Aorta (tissue), 5 donors: ENCODE results near the gene SNX10. TPM values are rescaled to one million over a fixed set of nuclear protein-coding genes. Genes with fewer than 3 reads are reported as not detected.

Experiments
- ATAC-seq: fragments of 200-7000 bp; cut with Tn5 transposase; one replicate; pipeline ENCODE4 v1.9.1; 2022; ENCODE audit warnings: moderate library complexity; ENCODE audit not compliant: low FRiP score
- DNase-seq, 2 donors: peaks; one replicate each; pipeline ENCODE4 v3.0.0-alpha.2; 2020
- H3K27ac ChIP-seq, 2 donors: one replicate each; pipeline ENCODE4 v1.5.1; 2013; ENCODE audit warnings: low read length in 2 of 2, mild to moderate bottlenecking in 2 of 2, moderate library complexity in 2 of 2, control low read depth in 1 of 2, inconsistent platforms in 1 of 2, low read depth in 1 of 2
- H3K27me3 ChIP-seq, 2 donors: one replicate each; pipeline ENCODE4 v1.6.1; 2013; ENCODE audit warnings: control low read depth in 1 of 2, low read length in 1 of 2, mild to moderate bottlenecking in 1 of 2, moderate library complexity in 1 of 2; ENCODE audit not compliant: insufficient read depth in 2 of 2, control insufficient read depth in 1 of 2
- H3K36me3 ChIP-seq, 2 donors: one replicate each; pipeline ENCODE4 v1.6.1; 2013; ENCODE audit warnings: control low read depth in 1 of 2, low read length in 1 of 2, mild to moderate bottlenecking in 1 of 2; ENCODE audit not compliant: insufficient read depth in 2 of 2, control insufficient read depth in 1 of 2
- H3K4me1 ChIP-seq, 2 donors: one replicate each; pipeline ENCODE4 v1.6.1; 2013; ENCODE audit warnings: low read length in 2 of 2, control low read depth in 1 of 2, mild to moderate bottlenecking in 1 of 2, moderate library complexity in 1 of 2; ENCODE audit not compliant: insufficient read depth in 2 of 2, control insufficient read depth in 1 of 2
- H3K4me3 ChIP-seq, 2 donors: one replicate each; pipeline ENCODE4 v1.5.1; 2013; ENCODE audit warnings: low read length in 2 of 2, control low read depth in 1 of 2, mild to moderate bottlenecking in 1 of 2
- H3K9me3 ChIP-seq: one replicate; pipeline ENCODE4 v1.6.1; 2013; ENCODE audit warnings: mild to moderate bottlenecking, low read length; ENCODE audit not compliant: control insufficient read depth
- WGBS, 2 donors: extraction: QIAGEN DNeasy Blood & Tissue Kit; methylation state at CpG; one replicate each; pipeline ENCODE4 v1.1.7; 2013; 5-methylcytosine and 5-hydroxymethylcytosine counted together
- intact Hi-C, 2 donors: fragments of 100-400 bp; cut with DNase I; formaldehyde crosslinking; loops; one replicate each; pipeline versions ENCODE4 v1.14.2 to v1.15.0; 2022
- polyA plus RNA-seq, 2 donors: library from polyadenylated mRNA; stranded (reverse); fragments of 200-250 nt; gene quantifications; one replicate each; pipeline ENCODE4 v1.2.3, GENCODE V29; 2013
- total RNA-seq, 2 donors: library from RNA; stranded (reverse); fragmentation: NEBNext Ultra II Directional; extraction: Animal tissue kit (Norgen Biotek cat#: 25700); gene quantifications; one replicate each; pipeline ENCODE4 v1.2.1, GENCODE V29; 2021
- donor health status: healthy with polysubstance abuse.
- donor health status: Bipolar disorder and iron deficiency.
- donor health status: DM: no; HTN: no; CAD: no.
- donor health status: DM: no; HTN: no; CAD: no.
- donor health status: DM: yes; HTN: yes; CAD: no.

The SNX10 gene
- total and polyA plus RNA-seq, 4 donors: 0.72 to 7.3 (median 5.0) TPM

DNA sequence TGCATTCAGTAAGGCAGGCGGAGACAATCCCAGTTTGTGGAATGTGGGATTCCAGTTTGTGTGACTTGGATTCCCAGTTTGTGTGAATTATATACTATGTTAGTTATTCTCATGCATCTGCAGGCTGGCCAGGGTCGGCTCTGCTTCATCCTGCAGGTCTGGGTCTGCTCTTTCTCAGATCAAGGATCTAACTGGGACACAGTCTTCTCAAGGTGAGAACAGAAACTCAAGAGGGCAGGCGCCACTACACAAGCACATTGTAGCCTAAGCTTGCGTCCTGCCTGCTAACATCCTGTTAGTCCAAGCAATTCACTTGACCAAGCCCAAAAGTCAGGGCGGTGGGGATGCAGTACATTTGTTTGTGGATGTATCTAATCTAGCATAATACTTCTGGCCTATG lies 131.1 kb downstream of the SNX10 start:
- no peaks in the 10 kb centered on the region for H3K4me1 ChIP-seq
- WGBS, 2 donors: 89 to 93% methylated on average over 5 of the region's 5 CpGs
- H3K9me3 ChIP-seq: no peaks in the 10 kb centered on the region
- no peaks in the 10 kb centered on the region for H3K36me3 ChIP-seq
- ATAC-seq (no peak), DNase-seq (no peak)
- no peak overlapping the region for H3K4me3 ChIP-seq
- no peaks in the 10 kb centered on the region for H3K27me3 ChIP-seq
- intact Hi-C loops: no loop called here
- H3K27ac ChIP-seq: no peak overlapping the region

DNA sequence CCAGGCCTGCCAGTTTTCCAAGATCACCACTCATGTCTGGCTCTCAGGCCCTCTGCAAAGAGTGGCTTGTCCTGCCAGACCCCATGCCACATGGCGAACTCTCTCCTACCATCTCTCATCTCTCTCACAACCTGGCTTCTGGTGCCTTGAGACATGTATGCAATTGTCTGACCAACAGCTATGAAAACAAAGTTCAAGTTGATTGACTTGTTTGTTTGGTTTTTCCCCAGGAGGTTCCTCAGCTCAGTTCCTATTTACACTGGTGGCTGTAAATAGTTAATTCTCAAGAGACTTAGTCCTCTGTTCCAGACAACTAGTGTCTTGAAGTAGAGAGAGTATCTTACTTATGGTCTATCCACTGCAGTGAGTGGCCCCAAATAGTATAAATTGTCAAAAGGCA lies 131.8 kb downstream of the SNX10 start:
- 89 to 93% methylated on average over 1 of the region's 1 CpG for WGBS, 2 donors
- Histone ChIP-seq H3K27me3 (no peaks in the 10 kb centered on the region), H3K4me1 (no peaks in the 10 kb centered on the region), H3K36me3 (no peaks in the 10 kb centered on the region), H3K4me3 (no peak overlapping the region), H3K27ac (no peak overlapping the region), H3K9me3 (no peaks in the 10 kb centered on the region)
- ATAC-seq (no peak), DNase-seq (no peak)
- intact Hi-C loops: no loop called here

Other genes with a start within 250 kb of the SNX10 start
- gene NFE2L3, start 139.7 kb upstream of the SNX10 start, total RNA-seq: 1 to 10 TPM; 1.8 to 3.1 TPM
- 1 to 10 TPM in 1 of 2 donors, under 1 TPM in 1; 0.38 to 1.1 TPM for gene NFE2L3, start 139.7 kb upstream of the SNX10 start, polyA plus RNA-seq
- gene HNRNPA2B1, start 91.1 kb upstream of the SNX10 start, total RNA-seq: 100 to 1,000 TPM; 332 to 354 TPM
- 100 to 1,000 TPM; 345 to 392 TPM for gene HNRNPA2B1, start 91.1 kb upstream of the SNX10 start, polyA plus RNA-seq
- 10 to 100 TPM; 74.8 to 86.6 TPM for gene CBX3, start 90.1 kb upstream of the SNX10 start, total RNA-seq
- gene CBX3, start 90.1 kb upstream of the SNX10 start, polyA plus RNA-seq: 100 to 1,000 TPM in 1 of 2 donors, 10 to 100 TPM in 1; 83.0 to 143 TPM